Bronchial epithelial cell (primary cell): ENCODE data around the gene SLAMF8. TPM values are rescaled to one million over a fixed set of nuclear protein-coding genes. Genes with fewer than 3 reads are reported as not detected.

Experiments
- DNase-seq: peaks from one replicate; pipeline ENCODE4 v3.0.0-alpha.2; 2010; ENCODE audit warnings: low read depth
- FAIRE-seq: peaks from 2 replicates; lab custom pipeline; 2011; peaks lifted over from hg19 to GRCh38; lab: Jason Lieb, UNC
- H3K27me3 ChIP-seq: 2 replicates; pipeline ENCODE4 v1.5.1; 2011; ENCODE audit warnings: low read length; ENCODE audit not compliant: control insufficient read depth, insufficient read depth
- H3K36me3 ChIP-seq: 2 replicates; pipeline ENCODE4 v1.5.1; 2011; ENCODE audit warnings: low read length; ENCODE audit not compliant: control insufficient read depth, insufficient read depth
- H3K4me3 ChIP-seq: 2 replicates; pipeline ENCODE4 v1.5.1; 2011; ENCODE audit warnings: mild to moderate bottlenecking, low read depth, low read length, control low read depth
- CTCF ChIP-seq: IDR thresholded peaks from 2 replicates; pipeline ENCODE4 v1.5.1; 2011; ENCODE audit warnings: mild to moderate bottlenecking, moderate library complexity, low read length, control low read depth, inconsistent platforms; ENCODE audit not compliant: insufficient read depth, severe bottlenecking
- total RNA-seq: library from RNA; depleted of rRNA; stranded (reverse); fragments of >200 nt; gene quantifications from 2 replicates; pipeline ENCODE4 v1.2.1, GENCODE V29; 2014

SLAMF8 gene
- total RNA-seq, 1 donor from 2014 or later: not detected

- Histone ChIP-seq H3K36me3 (no peaks in the 10 kb centered on the region), H3K4me3 (no peak overlapping the region), H3K27me3 (no peaks in the 10 kb centered on the region)
- FAIRE-seq (no peak), DNase-seq (no peak)
- no peak for TF ChIP-seq CTCF
Measured at GRCh38 chr1:159857889-159858288, 31.2 kb downstream of the SLAMF8 start.

GRCh38 chr1:159859767-159860322 lies 33.2 kb downstream of the SLAMF8 start:
- Histone ChIP-seq H3K36me3 (no peaks in the 10 kb centered on the region), H3K27me3 (no peaks in the 10 kb centered on the region), H3K4me3 (no peak overlapping the region)
- FAIRE-seq (no peak), DNase-seq (no peak)
- TF ChIP-seq CTCF: no peak

- TF ChIP-seq CTCF: no peak
- DNase-seq (no peak), FAIRE-seq (no peak)
- Histone ChIP-seq H3K27me3 (no peaks in the 10 kb centered on the region), H3K4me3 (no peak overlapping the region), H3K36me3 (no peaks in the 10 kb centered on the region)
Measured at GRCh38 chr1:159860456-159860855, 33.8 kb downstream of the SLAMF8 start.

- Histone ChIP-seq H3K36me3 (no peaks in the 10 kb centered on the region), H3K4me3 (no peak overlapping the region), H3K27me3 (no peaks in the 10 kb centered on the region)
- DNase-seq (no peak), FAIRE-seq (no peak)
- TF ChIP-seq CTCF: no peak
Measured at GRCh38 chr1:159861218-159861617, 34.5 kb downstream of the SLAMF8 start.

GRCh38 chr1:159862031-159862430 lies 35.4 kb downstream of the SLAMF8 start:
- no peaks in the 10 kb centered on the region for H3K36me3 ChIP-seq
- no peaks in the 10 kb centered on the region for H3K27me3 ChIP-seq
- FAIRE-seq (no peak), DNase-seq (no peak)
- TF ChIP-seq CTCF: no peak
- H3K4me3 ChIP-seq: no peak overlapping the region

GRCh38 chr1:159862557-159862956 lies 35.9 kb downstream of the SLAMF8 start, which contains the start of gene VSIG8:
Gene VSIG8, minus strand, starts transcription at chr1:159862657. Its CDS starts 136 bp downstream, at chr1:159862521.
- no peak for FAIRE-seq

More at GRCh38 chr1:159862557-159862956, 35.9 kb downstream of the SLAMF8 start, which contains the start of gene VSIG8:
- Histone ChIP-seq H3K4me3 (no peak within 1 kb of the TSS), H3K36me3 (no peaks in the 10 kb centered on the region), H3K27me3 (no peaks in the 10 kb centered on the region)
- no peak for DNase-seq
- no peak for TF ChIP-seq CTCF
